Endothelial cell of umbilical vein (primary cell): ENCODE data around the gene ATP8A2. TPM values are rescaled to one million over a fixed set of nuclear protein-coding genes. Genes with fewer than 3 reads are reported as not detected.

ENCODE experiments used
- BruUV-seq: library from RNA; stranded (reverse); fragments of 400-500 nt; replicated peaks from 2 replicates; lab custom pipeline; 2021; lab: Mats Ljungman, UMichigan
- CTCF ChIA-PET: fragments of 300-600, 350-600 bp; sonication (Branson Sonifier 250); formaldehyde crosslinking; loops from one replicate; lab custom pipeline; 2021; ENCODE audit warnings: antibody characterized with exemption, inconsistent platforms; lab: Charles Lee
- POLR2A ChIA-PET: fragments of 300-600, 350-600 bp; sonication (Branson Sonifier 250); formaldehyde crosslinking; loops from one replicate; lab custom pipeline; 2021; ENCODE audit warnings: antibody characterized with exemption, inconsistent platforms; lab: Charles Lee
- DNase-seq: peaks from one replicate; pipeline ENCODE4 v3.0.0-alpha.2; 2011; ENCODE audit warnings: low read depth, low spot score
- FAIRE-seq: peaks from 2 replicates; lab custom pipeline; 2011; peaks lifted over from hg19 to GRCh38; lab: Jason Lieb, UNC
- H2AFZ ChIP-seq: 2 replicates; pipeline ENCODE4 v1.6.0; 2012; ENCODE audit warnings: low read depth, low read length, control low read depth, inconsistent platforms
- H3K27ac ChIP-seq: 2 replicates; pipeline ENCODE4 v1.5.1; 2011; ENCODE audit warnings: low read depth, mild to moderate bottlenecking, control low read depth, low read length, moderate library complexity; ENCODE audit not compliant: insufficient read depth
- H3K27me3 ChIP-seq, 2 experiments: 2 replicates each; pipeline versions ENCODE4 v1.6.0 to v1.6.1; 2011; ENCODE audit warnings: low read length in 2 of 2, mixed read lengths in 1 of 2; ENCODE audit not compliant: control insufficient read depth in 2 of 2, insufficient read depth in 2 of 2
- H3K36me3 ChIP-seq, 2 experiments: 2 replicates in 1 of 2; 3 replicates in 1 of 2; pipeline ENCODE4 v1.5.1; 2011; ENCODE audit warnings: low read length in 2 of 2, mild to moderate bottlenecking in 1 of 2, moderate library complexity in 1 of 2; ENCODE audit not compliant: control insufficient read depth in 2 of 2, insufficient read depth in 2 of 2; ENCODE audit errors: extremely low read depth in 1 of 2
- H3K4me1 ChIP-seq: 3 replicates; pipeline ENCODE4 v1.5.1; 2011; ENCODE audit warnings: mild to moderate bottlenecking, low read length; ENCODE audit not compliant: control insufficient read depth, insufficient read depth; ENCODE audit errors: extremely low read depth
- H3K4me2 ChIP-seq: 2 replicates; pipeline ENCODE4 v1.6.1; 2011; ENCODE audit warnings: low read length, control low read depth, mixed read lengths; ENCODE audit not compliant: insufficient read depth
- H3K4me3 ChIP-seq, 3 experiments: fragments of 200-600 bp in 1 of 3; sonication (generic), shearing (Covaris generic) in 1 of 3; replicated peaks in 1 of 3; 2 replicates each; pipeline ENCODE4 v1.5.1; 2011 to 2016; ENCODE audit warnings: control low read depth in 3 of 3, low read length in 3 of 3, mild to moderate bottlenecking in 2 of 3, inconsistent platforms in 1 of 3, low read depth in 1 of 3, moderate library complexity in 1 of 3; ENCODE audit not compliant: insufficient read depth in 1 of 3
- H3K79me2 ChIP-seq: 2 replicates; pipeline ENCODE4 v1.6.0; 2012; ENCODE audit warnings: low read length, inconsistent platforms; ENCODE audit not compliant: control insufficient read depth, insufficient read depth
- H3K9ac ChIP-seq: replicated peaks from 2 replicates; pipeline ENCODE3; 2011; ENCODE audit warnings: low read length, control low read depth; ENCODE audit not compliant: insufficient read depth; ENCODE audit errors: extremely low read depth
- H3K9me1 ChIP-seq: replicated peaks from 3 replicates; pipeline ENCODE4 v1.6.0; 2011; ENCODE audit warnings: mild to moderate bottlenecking, low read length; ENCODE audit not compliant: control insufficient read depth, insufficient read depth; ENCODE audit errors: extremely low read depth
- H3K9me3 ChIP-seq: replicated peaks from 2 replicates; pipeline ENCODE4 v1.5.1; 2012; ENCODE audit warnings: low read length, inconsistent platforms; ENCODE audit not compliant: control insufficient read depth, insufficient read depth
- H4K20me1 ChIP-seq: replicated peaks from 2 replicates; pipeline ENCODE3; 2011; ENCODE audit warnings: mild to moderate bottlenecking, low read length; ENCODE audit not compliant: control insufficient read depth, insufficient read depth; ENCODE audit errors: extremely low read depth
- CTCF ChIP-seq, 2 donors: IDR thresholded peaks; 1 replicate in 1 of 2; 2 replicates in 1 of 2; pipeline ENCODE4 v1.5.1; 2011; ENCODE audit warnings: low read length in 2 of 2, mild to moderate bottlenecking in 2 of 2, moderate library complexity in 2 of 2, control low read depth in 1 of 2, inconsistent platforms in 1 of 2, low read depth in 1 of 2; ENCODE audit not compliant: insufficient read depth in 1 of 2; ENCODE audit errors: extremely low read depth in 1 of 2
- EZH2 ChIP-seq: IDR thresholded peaks from 2 replicates; pipeline ENCODE4 v1.6.1; 2012; ENCODE audit warnings: borderline replicate concordance, low read depth, mild to moderate bottlenecking, moderate library complexity, low read length, inconsistent platforms; ENCODE audit not compliant: severe bottlenecking
- FOS ChIP-seq: IDR thresholded peaks from 2 replicates; pipeline ENCODE4 v1.6.1; 2011; ENCODE audit warnings: mild to moderate bottlenecking, low read length, moderate library complexity, borderline replicate concordance; ENCODE audit not compliant: insufficient read depth
- GATA2 ChIP-seq: IDR thresholded peaks from 2 replicates; pipeline ENCODE4 v1.7.0; 2011; ENCODE audit warnings: low read depth, mild to moderate bottlenecking, moderate library complexity, mixed read lengths, low read length; ENCODE audit not compliant: insufficient read length, insufficient read depth
- JUN ChIP-seq: IDR thresholded peaks from 2 replicates; pipeline ENCODE4 v1.6.1; 2011; ENCODE audit warnings: borderline replicate concordance, low read depth; ENCODE audit not compliant: insufficient read length, insufficient read depth
- MAX ChIP-seq: IDR thresholded peaks from 2 replicates; pipeline ENCODE4 v1.6.1; 2011; ENCODE audit not compliant: insufficient read depth, insufficient read length
- MYC ChIP-seq: IDR thresholded peaks from one replicate; pipeline ENCODE4 v1.6.1; 2011; ENCODE audit warnings: mild to moderate bottlenecking, low read depth, low read length
- POLR2A ChIP-seq: IDR thresholded peaks from 2 replicates; pipeline ENCODE4 v1.6.1; 2012; ENCODE audit warnings: low read depth, mild to moderate bottlenecking, control low read depth, low read length
- POLR2AphosphoS5 ChIP-seq: IDR thresholded peaks from 2 replicates; pipeline ENCODE4 v1.6.1; 2012; ENCODE audit warnings: low read depth, mild to moderate bottlenecking, control low read depth, low read length, moderate library complexity; ENCODE audit not compliant: insufficient read depth
- dilution Hi-C: fragments of 300-500 bp; cut with MboI; formaldehyde crosslinking; loops from one replicate; pipeline ENCODE4 v1.15.0; 2019; ENCODE audit warnings: low sequenced_read_pairs; ENCODE audit not compliant: extremely low pct_ligation_motif_present
- intact Hi-C: fragments of 100-400 bp; cut with micrococcal nuclease; formaldehyde crosslinking; loops from one replicate; pipeline ENCODE4 v1.10.0; 2022
- polyA plus RNA-seq, 4 experiments: library from polyadenylated mRNA; depleted of rRNA in 3 of 4; stranded (reverse) in 3 of 4; unstranded in 1 of 4; fragments of >200 nt; gene quantifications; 2 replicates each; pipeline versions ENCODE4 v1.2.1 to v1.2.3, GENCODE V29; 2011 to 2012; ENCODE audit warnings: missing spikeins in 1 of 4
- total RNA-seq: library from RNA; stranded (reverse); gene quantifications from 2 replicates; pipeline ENCODE4 v1.2.3, GENCODE V29; 2021

ATP8A2 gene
- total and polyA plus RNA-seq, 2 donors (not counting 3 experiments of a cell fraction or from before 2014, with no cell fraction given) = 0.11 to 0.49 TPM

- DNase-seq = no peak
- Histone ChIP-seq H4K20me1 (no peaks in the 10 kb centered on the region), H3K27ac (no peak overlapping the region), H3K79me2 (no peaks in the 10 kb centered on the region), H3K4me1 (no peaks in the 10 kb centered on the region), H3K9ac (no peak overlapping the region), H2AFZ (no peak overlapping the region), H3K4me2 (no peak overlapping the region), H3K9me1 (no peaks in the 10 kb centered on the region), H3K9me3 (no peaks in the 10 kb centered on the region), H3K4me3 (no peak overlapping the region), H3K27me3 (no peaks in the 10 kb centered on the region), H3K36me3 (no peaks in the 10 kb centered on the region)
- POLR2A ChIA-PET = no interaction called here
- BruUV-seq = no TSS peak
- TF ChIP-seq JUN (no peak), EZH2 (no peak), POLR2A (no peak), MYC (no peak), POLR2AphosphoS5 (no peak), GATA2 (no peak), CTCF (IDR thresholded peaks at IDR 0.05; ENCODE audit: extremely low read depth in 1 of 2, insufficient read depth in 1 of 2, low read depth in 1 of 2, low read length in 2 of 2) (no peak), FOS (no peak), MAX (no peak)
- no peak for FAIRE-seq
- CTCF ChIA-PET = no interaction called here
- dilution Hi-C loops (no loop called here), intact Hi-C loops (no loop called here)
Measured at GRCh38 chr13:25561812-25562211, 190.0 kb downstream of the ATP8A2 start.
